ENCODE results near the gene ITLN2. TPM values are rescaled to one million over a fixed set of nuclear protein-coding genes. Genes with fewer than 3 reads are reported as not detected.

Gene ITLN2
- polyA plus RNA-seq, 1 of the 3 experiments (the other 2 are of a cell fraction): not detected

GRCh38 chr1:160925652-160926244, 28.9 kb downstream of the ITLN2 start:
- no peak for DNase-seq
- no peaks in the 10 kb centered on the region for H3K9me2 ChIP-seq
- H2AFZ ChIP-seq (ENCODE audit: low read depth): no peak overlapping the region
- 3% methylated on average over 5 of the region's 5 CpGs for WGBS (ENCODE audit: low lambda C conversion rate)
- no peaks in the 10 kb centered on the region for H4K20me1 ChIP-seq (ENCODE audit: insufficient read depth)
- H3F3A ChIP-seq (replicated peaks; ENCODE audit: insufficient read depth): no peaks in the 10 kb centered on the region
- H3K36me3 ChIP-seq (replicated peaks in 1 of 2; ENCODE audit: control insufficient read depth in 1 of 2, insufficient read depth in 2 of 2, low read length in 1 of 2): no peaks in the 10 kb centered on the region
- TF ChIP-seq ZBTB33 (IDR thresholded peaks at IDR 0.05; ENCODE audit: borderline replicate concordance, low read depth) (no peak), NFIC (IDR thresholded peaks at IDR 0.05; ENCODE audit: borderline replicate concordance) (no peak), GABPA (IDR thresholded peaks at IDR 0.05; ENCODE audit: low read depth) (no peak), RAD21 (IDR thresholded peaks at IDR 0.05; ENCODE audit: low read length) (no peak), TCF12 (IDR thresholded peaks at IDR 0.05) (no peak), TEAD4 (IDR thresholded peaks at IDR 0.05; ENCODE audit: borderline replicate concordance, insufficient read depth) (no peak), GATA2 (CRISPR knock-in tag; IDR thresholded peaks at IDR 0.05) (no peak), YY1 (IDR thresholded peaks at IDR 0.05; ENCODE audit: low read depth) (no peak), MXI1 (IDR thresholded peaks at IDR 0.05; ENCODE audit: low read depth, low read length) (no peak)
- no peaks in the 10 kb centered on the region for H3K79me2 ChIP-seq (ENCODE audit: insufficient read depth)
- H3K4me2 ChIP-seq: no peak overlapping the region
- H3K4me3 ChIP-seq (ENCODE audit: low read depth in 2 of 2, low read length in 1 of 2): no peak overlapping the region
- no peak overlapping the region for H3K9ac ChIP-seq
- no peak overlapping the region for H3K27ac ChIP-seq (ENCODE audit: low read depth in 2 of 2, low read length in 1 of 2)
- ChIA-PET CTCF (interaction anchor here (0.6 kb wide), 1 partner anchor 329 kb away, joined by 3 read pairs; no protein-coding TSS in a partner anchor), POLR2A (interaction anchor here (0.6 kb wide), 1 partner anchor 64 kb away, joined by 3 read pairs; no protein-coding TSS in a partner anchor)
- no peaks in the 10 kb centered on the region; the same call in 1 of the 2 replicates for H3K27me3 ChIP-seq (ENCODE audit: insufficient read depth)
- no peaks in the 10 kb centered on the region for H3K4me1 ChIP-seq (ENCODE audit: control insufficient read depth in 1 of 2, insufficient read depth in 2 of 2, low read depth in 1 of 2, low read length in 1 of 2)
- H3K9me3 ChIP-seq: no peaks in the 10 kb centered on the region

GRCh38 chr1:160924791-160925651, 29.6 kb downstream of the ITLN2 start:
- H3K9me2 ChIP-seq: no peaks in the 10 kb centered on the region
- no peaks in the 10 kb centered on the region for H3K36me3 ChIP-seq (replicated peaks in 1 of 2; ENCODE audit: control insufficient read depth in 1 of 2, insufficient read depth in 2 of 2, low read length in 1 of 2)
- H3K4me2 ChIP-seq: no peak overlapping the region
- no peaks in the 10 kb centered on the region; the same call in 1 of the 2 replicates for H3K27me3 ChIP-seq (ENCODE audit: insufficient read depth)
- no peak overlapping the region for H3K9ac ChIP-seq
- H3K4me3 ChIP-seq (ENCODE audit: low read depth in 2 of 2, low read length in 1 of 2): no peak overlapping the region
- no peak overlapping the region for H3K27ac ChIP-seq (ENCODE audit: low read depth in 2 of 2, low read length in 1 of 2)
- no peaks in the 10 kb centered on the region for H4K20me1 ChIP-seq (ENCODE audit: insufficient read depth)
- H3K9me3 ChIP-seq: no peaks in the 10 kb centered on the region
- 19% methylated on average over 7 of the region's 7 CpGs for WGBS (ENCODE audit: low lambda C conversion rate)
- DNase-seq: no peak
- H3K79me2 ChIP-seq (ENCODE audit: insufficient read depth): no peaks in the 10 kb centered on the region
- POLR2A ChIA-PET: no interaction called here
- CTCF ChIA-PET: no interaction called here
- H3K4me1 ChIP-seq (ENCODE audit: control insufficient read depth in 1 of 2, insufficient read depth in 2 of 2, low read depth in 1 of 2, low read length in 1 of 2): no peaks in the 10 kb centered on the region
- H3F3A ChIP-seq (replicated peaks; ENCODE audit: insufficient read depth): no peaks in the 10 kb centered on the region
- no peak overlapping the region for H2AFZ ChIP-seq (ENCODE audit: low read depth)
- TF ChIP-seq EP300 (IDR thresholded peaks at IDR 0.05; ENCODE audit: borderline replicate concordance in 1 of 2, low read depth in 1 of 2, low read length in 1 of 2): no peak
- TF ChIP-seq FOXJ3 (CRISPR knock-in tag; IDR thresholded peaks at IDR 0.05): no peak
- no peak for TF ChIP-seq NRF1 (IDR thresholded peaks at IDR 0.05; ENCODE audit: low read depth, low read length)
- no peak for TF ChIP-seq SIN3A (IDR thresholded peaks at IDR 0.05; ENCODE audit: borderline replicate concordance, low read depth, low read length)
- no peak for TF ChIP-seq CTCF (IDR thresholded peaks at IDR 0.05)
- TF ChIP-seq GATA2 (CRISPR knock-in tag; IDR thresholded peaks at IDR 0.05): no peak
- TF ChIP-seq RXRA (IDR thresholded peaks at IDR 0.05; ENCODE audit: borderline replicate concordance, low read depth): no peak
- no peak for TF ChIP-seq ZBTB33 (IDR thresholded peaks at IDR 0.05; ENCODE audit: borderline replicate concordance, low read depth)
- no peak for TF ChIP-seq FOXM1 (IDR thresholded peaks at IDR 0.05; ENCODE audit: low read depth)
- no peak for TF ChIP-seq FOSL2 (IDR thresholded peaks at IDR 0.05; ENCODE audit: borderline replicate concordance, low read depth)
- TF ChIP-seq GABPA (IDR thresholded peaks at IDR 0.05; ENCODE audit: low read depth): no peak
- no peak for TF ChIP-seq JUND (IDR thresholded peaks at IDR 0.05)
- no peak for TF ChIP-seq USF1 (IDR thresholded peaks at IDR 0.05; ENCODE audit: borderline replicate concordance, low read depth)
- TF ChIP-seq CHD2 (IDR thresholded peaks at IDR 0.05; ENCODE audit: low read length, partially characterized antibody): no peak
- TF ChIP-seq ELF1 (IDR thresholded peaks at IDR 0.05): no peak
